ENCODE data around the gene SMPD3.

GRCh38 chr16:68360547-68360946, 87.8 kb downstream of the SMPD3 start:
- TF ChIP-seq POLR2A (IDR thresholded peaks at IDR 0.05) (no peak), CTCF (IDR thresholded peaks at IDR 0.05) (no peak)
